ENCODE measurements around the gene B3GNT2. TPM values are rescaled to one million over a fixed set of nuclear protein-coding genes. Genes with fewer than 3 reads are reported as not detected.
"Not testable (repeated sequence)": the region's sequence is repeated elsewhere in the genome, so short reads cannot be mapped to it uniquely, and the experiment has no call there.

The B3GNT2 gene, protein sequence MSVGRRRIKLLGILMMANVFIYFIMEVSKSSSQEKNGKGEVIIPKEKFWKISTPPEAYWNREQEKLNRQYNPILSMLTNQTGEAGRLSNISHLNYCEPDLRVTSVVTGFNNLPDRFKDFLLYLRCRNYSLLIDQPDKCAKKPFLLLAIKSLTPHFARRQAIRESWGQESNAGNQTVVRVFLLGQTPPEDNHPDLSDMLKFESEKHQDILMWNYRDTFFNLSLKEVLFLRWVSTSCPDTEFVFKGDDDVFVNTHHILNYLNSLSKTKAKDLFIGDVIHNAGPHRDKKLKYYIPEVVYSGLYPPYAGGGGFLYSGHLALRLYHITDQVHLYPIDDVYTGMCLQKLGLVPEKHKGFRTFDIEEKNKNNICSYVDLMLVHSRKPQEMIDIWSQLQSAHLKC
- 8.0 TPM for polyA plus RNA-seq (2012; ENCODE audit: insufficient read depth, insufficient read length, low read depth)

DNA sequence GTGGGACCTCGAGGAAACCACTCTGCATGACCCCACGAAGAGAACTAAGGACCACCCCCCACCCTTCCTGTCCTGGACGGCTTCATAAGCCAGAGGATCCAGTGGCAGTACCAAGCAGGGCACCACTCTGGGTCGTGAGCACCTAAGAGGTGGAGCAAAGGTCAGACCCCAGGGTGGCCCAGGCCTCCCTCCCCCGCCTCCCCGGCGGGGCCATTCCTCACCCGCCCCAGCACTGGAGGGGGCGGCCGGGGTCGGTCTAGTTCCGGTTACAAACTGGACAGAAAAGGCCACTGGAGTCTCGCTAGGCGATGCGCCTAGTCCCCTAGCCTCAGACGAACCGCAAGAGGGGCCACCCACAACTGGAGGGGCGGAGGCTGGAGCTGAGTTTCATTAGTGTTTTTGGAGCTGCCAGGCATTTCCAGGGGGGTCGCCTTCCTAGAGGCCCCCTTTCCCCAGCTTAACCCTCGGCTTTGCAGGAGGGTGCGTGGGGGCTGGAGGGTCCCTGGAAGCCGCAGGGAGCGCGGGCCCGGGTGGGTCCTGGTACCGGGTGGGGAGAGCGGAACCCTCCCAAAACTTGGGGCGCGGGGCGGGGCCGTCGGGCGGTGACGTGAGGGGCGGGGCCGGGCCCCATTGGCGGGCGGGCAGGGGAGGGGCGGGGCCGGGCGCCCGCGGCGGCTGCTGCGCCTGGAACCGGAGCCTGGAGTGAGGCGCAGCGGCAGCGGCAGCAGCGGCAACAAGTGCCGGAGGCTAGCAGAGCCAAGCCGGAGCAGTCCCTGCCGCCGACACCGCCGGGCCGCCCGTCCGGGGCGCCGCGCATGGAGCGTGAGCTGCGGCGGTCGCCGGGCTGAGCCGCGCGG, at the start of gene B3GNT2:
Gene B3GNT2, plus strand, starts transcription at position 695 of the 857 bp plus-strand sequence. CDS start 26,106 bp downstream, outside the sequence.
- TF ChIP-seq, protein P1, sequence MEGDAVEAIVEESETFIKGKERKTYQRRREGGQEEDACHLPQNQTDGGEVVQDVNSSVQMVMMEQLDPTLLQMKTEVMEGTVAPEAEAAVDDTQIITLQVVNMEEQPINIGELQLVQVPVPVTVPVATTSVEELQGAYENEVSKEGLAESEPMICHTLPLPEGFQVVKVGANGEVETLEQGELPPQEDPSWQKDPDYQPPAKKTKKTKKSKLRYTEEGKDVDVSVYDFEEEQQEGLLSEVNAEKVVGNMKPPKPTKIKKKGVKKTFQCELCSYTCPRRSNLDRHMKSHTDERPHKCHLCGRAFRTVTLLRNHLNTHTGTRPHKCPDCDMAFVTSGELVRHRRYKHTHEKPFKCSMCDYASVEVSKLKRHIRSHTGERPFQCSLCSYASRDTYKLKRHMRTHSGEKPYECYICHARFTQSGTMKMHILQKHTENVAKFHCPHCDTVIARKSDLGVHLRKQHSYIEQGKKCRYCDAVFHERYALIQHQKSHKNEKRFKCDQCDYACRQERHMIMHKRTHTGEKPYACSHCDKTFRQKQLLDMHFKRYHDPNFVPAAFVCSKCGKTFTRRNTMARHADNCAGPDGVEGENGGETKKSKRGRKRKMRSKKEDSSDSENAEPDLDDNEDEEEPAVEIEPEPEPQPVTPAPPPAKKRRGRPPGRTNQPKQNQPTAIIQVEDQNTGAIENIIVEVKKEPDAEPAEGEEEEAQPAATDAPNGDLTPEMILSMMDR (IDR thresholded peaks at IDR 0.05; ENCODE audit: low read depth, low read length): no peak
- DNase-seq: peak; percentile 78

GRCh38 chr2:62146790-62147189, 49.1 kb upstream of the B3GNT2 start:
- not testable (repeated sequence) for H3K9me3 ChIP-seq; H3K27me3 ChIP-seq; H3K4me3 ChIP-seq (ENCODE audit: low read depth, low read length); H3K36me3 ChIP-seq; DNase-seq; H3K4me1 ChIP-seq

More for the DNA sequence above, at the start of gene B3GNT2:
- H3K4me1 ChIP-seq: no peaks in the 10 kb centered on the region
- H3K27me3 ChIP-seq: no peaks in the 10 kb centered on the region
- no peaks in the 10 kb centered on the region for H3K36me3 ChIP-seq
- H3K9me3 ChIP-seq: no peaks in the 10 kb centered on the region
- peak within 1 kb of the TSS; percentile 78 for H3K4me3 ChIP-seq (ENCODE audit: low read depth, low read length)

GRCh38 chr2:62147610-62148301, 48.2 kb upstream of the B3GNT2 start:
- Histone ChIP-seq H3K4me1 (peaks cover 8% of the 10 kb centered on the region), H3K27me3 (no peaks in the 10 kb centered on the region), H3K9me3 (no peaks in the 10 kb centered on the region), H3K4me3 (ENCODE audit: low read depth, low read length) (no peak overlapping the region), H3K36me3 (no peaks in the 10 kb centered on the region)
- TF ChIP-seq, protein P1 (IDR thresholded peaks at IDR 0.05; ENCODE audit: low read depth, low read length): no peak
- no peak for DNase-seq

GRCh38 chr2:62149708-62150107, 46.2 kb upstream of the B3GNT2 start:
- peak; percentile 67 for DNase-seq
- no peaks in the 10 kb centered on the region for H3K36me3 ChIP-seq
- H3K4me1 ChIP-seq: peaks cover 8% of the 10 kb centered on the region
- TF ChIP-seq, protein P1 (IDR thresholded peaks at IDR 0.05; ENCODE audit: low read depth, low read length): no peak
- no peaks in the 10 kb centered on the region for H3K9me3 ChIP-seq
- no peak overlapping the region for H3K4me3 ChIP-seq (ENCODE audit: low read depth, low read length)
- no peaks in the 10 kb centered on the region for H3K27me3 ChIP-seq

DNA sequence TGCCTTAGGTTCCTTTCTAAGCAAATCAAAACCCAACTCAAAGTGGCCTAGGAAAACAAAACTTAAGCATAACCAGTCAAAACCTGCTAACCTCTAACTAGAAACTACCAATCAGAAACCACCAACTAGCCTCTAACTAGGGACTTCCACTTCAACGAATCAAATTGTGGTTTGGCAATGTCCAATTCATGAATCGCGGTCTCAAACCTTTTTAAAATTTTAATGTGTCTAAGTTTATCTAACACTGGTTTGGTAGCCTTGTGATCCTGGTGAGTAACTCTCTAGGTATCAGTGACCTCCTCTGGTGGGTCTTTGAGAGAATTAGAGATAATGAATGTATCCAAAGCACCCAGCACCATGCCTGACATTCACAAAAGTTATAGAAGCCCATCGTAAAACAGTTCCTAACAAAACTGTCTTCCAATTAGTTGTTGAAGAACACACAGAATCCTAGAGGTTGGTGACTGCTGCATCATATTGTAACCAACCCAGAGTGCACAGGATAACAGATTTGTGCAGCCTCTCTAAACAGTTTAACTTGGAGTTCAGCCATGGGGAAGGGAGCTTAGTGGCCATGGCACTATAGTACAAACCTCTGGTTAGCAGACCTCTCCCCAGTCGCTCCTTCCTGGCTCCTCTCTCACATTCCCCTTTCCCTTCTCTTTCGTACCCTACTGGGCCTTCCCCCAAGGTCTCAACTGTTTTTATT, 45.2 kb upstream of the B3GNT2 start:
- Histone ChIP-seq H3K36me3 (no peaks in the 10 kb centered on the region), H3K9me3 (no peaks in the 10 kb centered on the region), H3K27me3 (no peaks in the 10 kb centered on the region), H3K4me3 (ENCODE audit: low read depth, low read length) (no peak overlapping the region), H3K4me1 (peaks cover 8% of the 10 kb centered on the region)
- no peak for DNase-seq
- TF ChIP-seq, protein P1 (IDR thresholded peaks at IDR 0.05; ENCODE audit: low read depth, low read length): no peak

DNA sequence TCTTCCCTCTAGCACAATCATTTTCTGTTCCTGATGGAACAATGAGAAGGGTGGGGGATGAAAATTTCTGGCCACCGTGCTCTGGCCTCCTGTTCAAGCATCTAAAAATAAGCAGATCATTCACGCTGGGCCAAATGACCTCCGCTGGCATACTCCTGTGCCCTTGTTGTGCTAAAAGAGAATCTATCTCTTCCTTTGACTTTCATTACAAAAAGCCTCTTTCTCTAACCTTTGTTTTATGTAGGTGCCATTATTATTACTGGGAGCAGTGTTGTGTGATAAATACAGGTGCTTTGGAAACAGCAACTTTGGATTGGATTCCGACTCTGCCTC, 44.6 kb upstream of the B3GNT2 start:
- Histone ChIP-seq H3K4me1 (peaks cover 8% of the 10 kb centered on the region), H3K9me3 (no peaks in the 10 kb centered on the region), H3K36me3 (no peaks in the 10 kb centered on the region), H3K4me3 (ENCODE audit: low read depth, low read length) (no peak overlapping the region), H3K27me3 (no peaks in the 10 kb centered on the region)
- TF ChIP-seq, protein P1 (IDR thresholded peaks at IDR 0.05; ENCODE audit: low read depth, low read length): no peak
- DNase-seq: no peak
